ENCODE results near the gene NTPCR.

Gene NTPCR

DNA sequence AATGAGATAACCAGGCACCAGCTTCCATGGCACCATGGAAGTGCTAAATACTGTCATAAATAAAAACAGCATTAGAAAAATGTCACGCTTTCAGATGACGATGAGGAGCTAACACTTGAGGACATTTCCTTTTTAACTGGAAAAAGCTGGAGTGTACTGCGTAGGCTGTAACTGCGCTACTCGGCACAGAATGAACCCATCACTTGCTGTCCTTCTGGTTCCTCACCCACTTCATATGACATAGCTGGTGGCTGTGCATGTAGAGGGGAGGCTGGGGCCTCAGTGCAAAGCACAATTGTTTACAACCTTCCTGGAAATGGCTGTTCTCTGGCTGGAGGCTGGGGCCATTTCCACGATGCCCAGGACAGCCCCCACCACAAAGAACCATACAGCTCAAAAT, 55.7 kb downstream of the NTPCR start:
- Mint-ChIP-seq H3K27me3 (ENCODE audit: low read depth, poor library complexity) (peaks cover 5% of the 10 kb centered on the region), H3K9me3 (peaks cover 13% of the 10 kb centered on the region), H3K4me3 (no peak overlapping the region), H3K36me3 (ENCODE audit: low read depth) (peaks cover 6% of the 10 kb centered on the region), H3K27ac (peak overlapping the region; percentile 14), H3K4me1 (peaks cover 23% of the 10 kb centered on the region)
- no peak for DNase-seq
- TF ChIP-seq, protein P1, sequence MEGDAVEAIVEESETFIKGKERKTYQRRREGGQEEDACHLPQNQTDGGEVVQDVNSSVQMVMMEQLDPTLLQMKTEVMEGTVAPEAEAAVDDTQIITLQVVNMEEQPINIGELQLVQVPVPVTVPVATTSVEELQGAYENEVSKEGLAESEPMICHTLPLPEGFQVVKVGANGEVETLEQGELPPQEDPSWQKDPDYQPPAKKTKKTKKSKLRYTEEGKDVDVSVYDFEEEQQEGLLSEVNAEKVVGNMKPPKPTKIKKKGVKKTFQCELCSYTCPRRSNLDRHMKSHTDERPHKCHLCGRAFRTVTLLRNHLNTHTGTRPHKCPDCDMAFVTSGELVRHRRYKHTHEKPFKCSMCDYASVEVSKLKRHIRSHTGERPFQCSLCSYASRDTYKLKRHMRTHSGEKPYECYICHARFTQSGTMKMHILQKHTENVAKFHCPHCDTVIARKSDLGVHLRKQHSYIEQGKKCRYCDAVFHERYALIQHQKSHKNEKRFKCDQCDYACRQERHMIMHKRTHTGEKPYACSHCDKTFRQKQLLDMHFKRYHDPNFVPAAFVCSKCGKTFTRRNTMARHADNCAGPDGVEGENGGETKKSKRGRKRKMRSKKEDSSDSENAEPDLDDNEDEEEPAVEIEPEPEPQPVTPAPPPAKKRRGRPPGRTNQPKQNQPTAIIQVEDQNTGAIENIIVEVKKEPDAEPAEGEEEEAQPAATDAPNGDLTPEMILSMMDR (IDR thresholded peaks at IDR 0.05) = no peak

DNA sequence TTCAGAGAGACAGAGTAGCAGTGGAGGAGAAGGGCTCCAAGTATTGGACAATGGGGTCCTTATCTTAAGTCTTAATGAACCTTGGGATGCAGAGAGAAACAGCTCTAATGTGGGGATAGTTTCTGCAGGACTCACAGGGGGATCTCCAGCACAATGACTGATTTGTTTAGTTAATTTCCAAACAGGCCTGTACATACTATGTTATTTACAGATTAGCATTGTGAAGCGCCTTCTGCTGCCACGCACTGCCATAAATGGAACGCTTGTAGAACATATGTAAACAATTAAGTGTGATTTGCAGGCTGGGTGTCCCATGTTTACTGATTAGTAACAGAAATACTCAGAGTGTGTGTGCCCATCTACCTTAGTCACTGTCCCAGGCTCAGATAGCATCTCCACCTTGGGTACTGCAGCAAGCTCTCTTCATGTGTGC, 56.1 kb downstream of the NTPCR start:
- DNase-seq = no peak
- Mint-ChIP-seq H3K27ac (no peak overlapping the region), H3K4me1 (peaks cover 23% of the 10 kb centered on the region), H3K4me3 (no peak overlapping the region), H3K27me3 (ENCODE audit: low read depth, poor library complexity) (peaks cover 5% of the 10 kb centered on the region), H3K36me3 (ENCODE audit: low read depth) (peaks cover 6% of the 10 kb centered on the region), H3K9me3 (peaks cover 13% of the 10 kb centered on the region)
- TF ChIP-seq, protein P1 (IDR thresholded peaks at IDR 0.05) = no peak

- H3K9me3 Mint-ChIP-seq = no peaks in the 10 kb centered on the region
- peaks cover 7% of the 10 kb centered on the region for H3K27me3 Mint-ChIP-seq (ENCODE audit: low read depth, poor library complexity)
- H3K4me1 Mint-ChIP-seq = peaks cover 18% of the 10 kb centered on the region
- TF ChIP-seq, protein P1 (IDR thresholded peaks at IDR 0.05) = no peak
- no peak overlapping the region for H3K27ac Mint-ChIP-seq
- H3K4me3 Mint-ChIP-seq = no peak overlapping the region
- no peak for DNase-seq
- H3K36me3 Mint-ChIP-seq (ENCODE audit: low read depth) = peaks cover 23% of the 10 kb centered on the region
Observed at GRCh38 chr1:233010146-233010545, 59.7 kb downstream of the NTPCR start.

- peaks cover 9% of the 10 kb centered on the region for H3K4me1 Mint-ChIP-seq
- no peak overlapping the region for H3K4me3 Mint-ChIP-seq
- TF ChIP-seq, protein P1 (IDR thresholded peaks at IDR 0.05) = no peak
- peaks cover 27% of the 10 kb centered on the region for H3K36me3 Mint-ChIP-seq (ENCODE audit: low read depth)
- peaks cover 5% of the 10 kb centered on the region for H3K27me3 Mint-ChIP-seq (ENCODE audit: low read depth, poor library complexity)
- DNase-seq = no peak
- H3K9me3 Mint-ChIP-seq = no peaks in the 10 kb centered on the region
- no peak overlapping the region for H3K27ac Mint-ChIP-seq
Observed at GRCh38 chr1:233012021-233012420, 61.6 kb downstream of the NTPCR start.

- Mint-ChIP-seq H3K27me3 (ENCODE audit: low read depth, poor library complexity) (peaks cover 8% of the 10 kb centered on the region), H3K9me3 (no peaks in the 10 kb centered on the region), H3K4me1 (peaks cover 37% of the 10 kb centered on the region), H3K27ac (no peak overlapping the region), H3K4me3 (no peak overlapping the region), H3K36me3 (ENCODE audit: low read depth) (peaks cover 27% of the 10 kb centered on the region)
- TF ChIP-seq, protein P1 (IDR thresholded peaks at IDR 0.05) = no peak
- DNase-seq = no peak
Observed at GRCh38 chr1:233015965-233016364, 65.6 kb downstream of the NTPCR start.

DNA sequence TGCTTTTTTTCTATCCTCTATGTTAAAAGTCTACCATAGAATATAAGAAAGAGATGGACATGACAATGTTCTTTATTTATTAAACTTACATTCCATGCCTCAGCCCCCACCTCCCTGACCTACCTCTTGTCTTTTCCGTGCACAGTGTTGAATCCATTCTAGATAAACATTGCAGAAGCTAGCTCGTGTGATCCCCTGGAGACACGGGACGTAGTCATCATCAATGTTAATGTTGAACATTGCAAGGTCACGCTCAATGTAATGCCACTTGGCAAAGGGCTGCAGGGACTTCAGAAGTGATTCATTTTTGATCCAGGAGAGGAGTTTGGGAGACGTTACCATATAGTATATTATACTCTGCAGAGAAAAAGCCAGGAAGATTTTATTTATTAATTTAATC, 66.4 kb downstream of the NTPCR start:
- TF ChIP-seq, protein P1 (IDR thresholded peaks at IDR 0.05) = no peak
- H3K27ac Mint-ChIP-seq = no peak overlapping the region
- H3K36me3 Mint-ChIP-seq (ENCODE audit: low read depth) = peaks cover 25% of the 10 kb centered on the region
- H3K27me3 Mint-ChIP-seq (ENCODE audit: low read depth, poor library complexity) = peaks cover 8% of the 10 kb centered on the region
- no peak overlapping the region for H3K4me3 Mint-ChIP-seq
- no peak for DNase-seq
- no peaks in the 10 kb centered on the region for H3K9me3 Mint-ChIP-seq
- H3K4me1 Mint-ChIP-seq = peaks cover 40% of the 10 kb centered on the region
